ENCODE results near the gene FHOD3.

FHOD3 gene

GRCh38 chr18:36643061-36643460, 345.5 kb downstream of the FHOD3 start:
- no peak for DNase-seq

- no peak for DNase-seq
These were observed 351.3 kb downstream of the FHOD3 start for GRCh38 chr18:36648803-36649202.

- no peak for DNase-seq
These were observed 351.7 kb downstream of the FHOD3 start for GRCh38 chr18:36649205-36649604.

GRCh38 chr18:36650266-36650665, 352.8 kb downstream of the FHOD3 start:
- DNase-seq = no peak

- DNase-seq = no peak
These were observed 353.4 kb downstream of the FHOD3 start for GRCh38 chr18:36650906-36651305.

GRCh38 chr18:36652503-36652902, 355.0 kb downstream of the FHOD3 start:
- no peak for DNase-seq

- DNase-seq = no peak
These were observed 355.8 kb downstream of the FHOD3 start for GRCh38 chr18:36653141-36653869.

DNA sequence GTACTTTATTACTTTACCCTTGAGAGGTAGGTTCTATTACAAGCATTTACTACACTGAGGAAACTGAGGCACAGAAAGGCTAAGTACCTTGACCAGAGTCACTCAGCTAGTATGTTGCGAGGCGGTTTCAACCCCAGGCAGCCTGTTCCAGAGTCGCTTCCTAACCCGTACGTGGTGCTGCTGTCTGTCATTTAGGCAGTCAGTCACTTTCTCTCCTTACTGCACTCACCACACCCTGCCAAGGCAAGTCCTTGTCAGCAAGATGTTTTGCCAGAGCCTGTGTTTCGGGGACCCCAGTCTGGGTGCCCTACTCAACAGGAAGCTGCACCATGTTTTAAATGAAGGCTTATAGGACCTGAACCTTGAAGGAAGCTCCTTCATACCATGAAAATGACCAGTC, 356.4 kb downstream of the FHOD3 start:
- DNase-seq = no peak

- no peak for DNase-seq
These were observed 357.6 kb downstream of the FHOD3 start for GRCh38 chr18:36655074-36655473.

DNA sequence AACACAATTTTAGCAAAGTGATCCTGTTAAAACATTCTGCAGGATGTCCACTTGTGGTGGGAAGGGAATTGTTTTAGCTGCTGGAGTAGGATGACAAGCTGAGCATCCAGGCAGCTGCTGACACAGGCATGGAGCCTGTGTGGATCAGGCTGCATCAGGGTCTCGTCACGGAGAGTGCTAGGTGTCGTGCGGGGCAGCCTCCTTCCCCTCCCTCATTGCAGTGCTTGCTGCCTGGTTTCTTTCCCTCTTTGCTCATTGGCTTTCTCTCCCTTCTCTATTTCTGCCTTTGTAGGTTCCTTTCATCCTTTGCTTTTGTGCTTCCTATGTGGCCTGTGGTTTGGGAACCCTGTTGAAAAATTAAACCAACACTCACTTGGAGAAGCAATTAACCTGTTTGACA, 358.4 kb downstream of the FHOD3 start:
- DNase-seq = no peak

GRCh38 chr18:36658611-36659010, 361.1 kb downstream of the FHOD3 start:
- DNase-seq = no peak

- DNase-seq = no peak
These were observed 362.8 kb downstream of the FHOD3 start for GRCh38 chr18:36660311-36660710.

DNA sequence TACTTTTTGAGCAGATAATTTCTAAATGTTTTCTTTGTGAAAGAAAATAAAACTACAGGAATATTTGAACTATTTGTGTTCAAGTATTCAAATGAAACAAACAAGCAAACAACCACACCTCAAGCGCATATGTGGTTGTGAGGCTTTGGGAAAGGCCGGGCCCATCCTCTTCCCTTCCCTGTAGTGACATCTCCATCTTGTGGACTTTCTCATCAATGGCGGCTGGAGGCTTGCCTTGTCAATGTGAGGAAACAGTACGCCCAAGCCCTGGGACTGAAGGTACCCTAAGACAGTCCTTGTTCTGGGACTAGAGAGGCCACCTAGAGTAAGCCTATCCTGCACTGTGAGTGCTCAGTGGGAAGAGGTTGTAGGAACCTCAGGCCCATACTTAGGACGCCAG, 364.5 kb downstream of the FHOD3 start:
- no peak for DNase-seq

DNA sequence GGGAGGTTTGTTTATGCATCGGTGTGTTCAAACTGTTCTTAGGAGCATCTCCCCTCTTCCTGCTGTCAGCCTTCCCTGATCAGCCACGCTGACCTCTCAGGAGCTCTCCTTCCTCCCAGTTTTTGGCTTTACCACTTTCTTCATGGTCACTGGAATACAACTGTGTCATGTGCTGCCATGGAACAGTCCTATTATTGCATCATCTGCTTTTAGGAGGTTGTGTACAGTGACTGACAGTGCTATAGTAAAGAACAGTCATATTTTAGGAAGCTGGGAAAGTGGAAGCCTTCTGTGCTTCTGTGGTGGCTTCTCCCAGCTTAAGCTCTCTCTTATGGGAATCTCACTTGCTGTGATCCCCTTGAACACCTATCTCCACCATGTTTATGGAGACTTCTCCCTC, 365.8 kb downstream of the FHOD3 start:
- DNase-seq = no peak

GRCh38 chr18:36665952-36666351, 368.4 kb downstream of the FHOD3 start:
- DNase-seq = no peak

DNA sequence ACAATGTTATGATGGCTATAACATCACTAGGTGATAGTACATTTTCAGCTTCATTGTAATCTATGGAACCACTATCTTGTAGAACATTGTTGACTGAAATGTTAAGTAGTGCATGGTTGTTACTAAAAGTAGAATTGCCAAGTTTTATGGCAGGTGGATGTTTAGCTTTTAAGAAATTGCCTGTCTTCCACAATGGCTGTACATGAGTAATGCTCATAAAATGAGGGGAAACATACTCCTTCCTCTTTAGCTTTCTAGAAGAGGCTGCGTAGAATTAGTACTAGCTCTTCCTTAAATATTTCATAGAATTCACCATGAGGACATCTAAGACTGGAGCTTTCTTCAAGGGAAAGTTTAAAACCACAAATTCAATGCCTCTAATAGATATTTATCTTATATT, 370.3 kb downstream of the FHOD3 start:
- DNase-seq = no peak

GRCh38 chr18:36668349-36668748, 370.8 kb downstream of the FHOD3 start:
- DNase-seq = no peak

- no peak for DNase-seq
These were observed 375.2 kb downstream of the FHOD3 start for GRCh38 chr18:36672437-36673344.

- DNase-seq = no peak
These were observed 375.9 kb downstream of the FHOD3 start for GRCh38 chr18:36673452-36673851.

DNA sequence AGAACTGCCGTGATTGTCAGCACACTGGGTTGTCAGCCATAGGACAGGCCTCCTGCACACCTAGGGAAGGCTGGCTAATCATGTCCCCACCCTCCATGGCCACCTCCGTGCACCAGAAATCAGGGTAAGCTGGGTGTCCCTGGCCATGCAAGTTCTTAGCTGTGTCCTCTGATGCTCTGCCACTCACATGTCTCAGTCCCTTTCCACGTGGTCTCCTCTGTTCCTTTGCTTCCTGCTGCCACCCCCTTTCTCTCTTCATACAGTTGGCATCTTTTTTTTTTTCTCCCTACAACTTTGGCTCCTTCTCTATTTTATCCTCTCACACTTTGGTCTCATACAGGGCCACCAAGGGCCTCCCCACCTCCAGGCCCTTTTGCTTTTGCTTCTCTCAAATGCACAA, 377.6 kb downstream of the FHOD3 start:
- no peak for DNase-seq

GRCh38 chr18:36675542-36675941, 378.0 kb downstream of the FHOD3 start:
- DNase-seq = no peak

DNA sequence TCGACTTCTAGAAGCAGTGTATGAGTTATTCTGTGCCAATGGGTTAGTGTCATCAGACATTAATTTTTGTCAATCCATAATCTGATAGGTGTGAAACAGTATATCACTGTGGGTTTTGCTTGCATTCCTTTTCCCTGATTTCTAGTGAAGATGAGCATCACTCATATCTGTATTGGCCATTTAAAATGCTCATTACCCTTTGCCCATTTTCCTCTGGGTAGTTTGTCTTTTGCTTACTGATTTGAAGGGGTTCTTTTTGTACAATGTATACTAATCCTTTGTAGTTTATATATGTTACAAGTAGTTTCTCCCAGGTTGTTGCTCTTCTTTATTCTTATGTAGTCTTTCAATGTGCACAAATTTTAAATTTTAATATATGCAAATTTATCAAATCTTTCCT, 379.1 kb downstream of the FHOD3 start:
- no peak for DNase-seq

DNA sequence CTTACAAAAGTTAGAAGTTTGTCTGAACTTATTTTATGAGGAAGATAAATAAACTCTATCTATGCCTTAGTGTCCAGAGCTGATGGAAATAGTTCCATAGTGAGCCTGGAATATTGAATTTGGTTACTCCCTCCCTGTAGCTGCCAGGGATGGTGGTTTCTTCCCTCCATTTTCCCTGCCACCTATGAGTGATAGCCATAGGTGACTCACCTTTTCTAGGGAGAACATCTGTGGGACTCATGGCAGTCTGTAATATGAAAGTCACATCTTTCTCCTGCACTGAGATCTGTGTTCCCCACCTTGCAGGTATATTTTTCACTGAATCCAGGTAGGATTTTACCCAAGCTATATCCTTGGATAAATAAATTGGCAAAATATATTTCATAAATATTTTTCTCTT, 382.5 kb downstream of the FHOD3 start:
- DNase-seq = no peak

- no peak for DNase-seq
These were observed 388.1 kb downstream of the FHOD3 start for GRCh38 chr18:36685580-36685979.

Data from stimulated activated CD4-positive, alpha-beta T cell treated with anti-CD3 and anti-CD28 coated beads, Interleukin-2, amount 100 ng/mL, for 48 hours (primary cell).